ENCODE measurements around the gene ZFP36. TPM values are rescaled to one million over a fixed set of nuclear protein-coding genes. Genes with fewer than 3 reads are reported as not detected.
A peak's percentile ranks its signal among the peaks of the same experiment; 100 is the strongest.

The ZFP36 gene
- total RNA-seq, 4 donors from 2014 or later = 125 to 274 (median 178) TPM

DNA sequence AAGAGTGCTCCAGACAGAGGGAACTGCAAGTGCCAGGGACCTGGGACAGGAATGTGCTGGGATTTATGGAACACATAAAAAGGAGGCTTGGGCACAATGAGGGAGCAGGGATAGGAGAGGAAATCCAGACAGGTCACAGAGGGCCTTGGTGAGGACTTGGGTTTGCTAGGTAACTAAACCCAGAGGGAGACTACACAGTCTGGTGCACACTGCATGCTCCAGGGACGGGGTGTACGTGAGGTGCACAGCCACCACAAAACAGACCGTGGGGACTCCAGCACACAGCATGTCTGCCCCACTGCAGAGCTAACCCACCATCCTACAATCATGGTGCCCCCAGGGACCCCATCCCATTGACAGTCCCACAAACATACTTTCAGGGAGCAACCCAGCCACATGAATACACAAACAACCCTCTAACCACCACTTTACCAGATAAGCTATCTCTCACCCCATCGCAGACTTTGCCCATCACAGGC is 5.5 kb upstream of the ZFP36 start:
- Histone ChIP-seq H3K36me3 (peaks cover 0 to 25% (median 0%) of the 10 kb centered on the region in 3 donors), H3K9me3 (no peaks in the 10 kb centered on the region), H3K27me3 (no peaks in the 10 kb centered on the region), H3K4me3 (peak overlapping the region in 1 of 4 donors; percentile 14), H3K4me1 (peaks cover 0 to 84% (median 57%) of the 10 kb centered on the region in 4 donors), H3K27ac (peak overlapping the region; percentile 94 to 100 (median 100))
- WGBS, 2 donors = 67 to 82% methylated on average over 4 of the region's 4 CpGs
- TF ChIP-seq EP300 (IDR thresholded peaks at IDR 0.05) (no peak), POLR2A (IDR thresholded peaks at IDR 0.05) (no peak)
- TF ChIP-seq, protein P1, sequence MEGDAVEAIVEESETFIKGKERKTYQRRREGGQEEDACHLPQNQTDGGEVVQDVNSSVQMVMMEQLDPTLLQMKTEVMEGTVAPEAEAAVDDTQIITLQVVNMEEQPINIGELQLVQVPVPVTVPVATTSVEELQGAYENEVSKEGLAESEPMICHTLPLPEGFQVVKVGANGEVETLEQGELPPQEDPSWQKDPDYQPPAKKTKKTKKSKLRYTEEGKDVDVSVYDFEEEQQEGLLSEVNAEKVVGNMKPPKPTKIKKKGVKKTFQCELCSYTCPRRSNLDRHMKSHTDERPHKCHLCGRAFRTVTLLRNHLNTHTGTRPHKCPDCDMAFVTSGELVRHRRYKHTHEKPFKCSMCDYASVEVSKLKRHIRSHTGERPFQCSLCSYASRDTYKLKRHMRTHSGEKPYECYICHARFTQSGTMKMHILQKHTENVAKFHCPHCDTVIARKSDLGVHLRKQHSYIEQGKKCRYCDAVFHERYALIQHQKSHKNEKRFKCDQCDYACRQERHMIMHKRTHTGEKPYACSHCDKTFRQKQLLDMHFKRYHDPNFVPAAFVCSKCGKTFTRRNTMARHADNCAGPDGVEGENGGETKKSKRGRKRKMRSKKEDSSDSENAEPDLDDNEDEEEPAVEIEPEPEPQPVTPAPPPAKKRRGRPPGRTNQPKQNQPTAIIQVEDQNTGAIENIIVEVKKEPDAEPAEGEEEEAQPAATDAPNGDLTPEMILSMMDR (IDR thresholded peaks at IDR 0.05) = no peak
- no peak for DNase-seq (ENCODE audit: low spot score in 2 of 2)

DNA sequence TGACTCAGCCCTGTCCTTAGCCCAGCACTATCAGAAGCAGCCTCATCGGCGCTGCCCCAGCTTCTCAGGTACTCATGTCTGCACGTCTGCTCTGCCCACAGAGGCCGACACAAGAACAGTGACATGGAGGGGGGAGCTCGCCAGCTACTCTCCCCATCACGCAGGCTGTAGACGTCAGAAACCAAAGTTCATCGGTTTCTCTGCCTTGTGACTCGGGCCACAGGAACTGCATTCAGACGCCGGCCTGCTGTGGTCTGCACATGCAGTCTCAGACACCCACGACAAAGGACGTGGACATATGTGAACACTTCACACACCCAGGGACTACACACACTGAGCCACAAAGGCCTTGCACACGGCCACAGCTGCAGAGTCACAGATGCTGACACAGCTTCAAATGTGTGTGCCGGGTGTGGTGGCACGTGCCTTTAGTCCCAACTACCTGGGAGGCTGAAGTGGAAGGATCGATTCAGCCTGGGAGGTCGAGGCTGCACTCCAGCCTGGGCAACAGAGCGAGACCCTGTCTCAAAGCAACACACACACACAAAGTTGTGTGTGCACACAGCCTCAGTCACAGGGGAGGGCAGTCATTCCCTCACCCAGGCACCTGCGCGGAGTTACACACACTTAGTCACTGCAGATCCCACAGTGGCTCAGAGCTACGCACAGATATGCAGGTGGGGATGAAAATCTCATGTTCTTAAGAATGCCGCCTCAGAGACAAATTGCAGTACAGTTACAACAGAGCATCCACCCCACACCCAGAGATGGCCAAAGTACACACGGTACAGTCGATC is 4.9 kb upstream of the ZFP36 start:
- peaks cover 0 to 3% of the 10 kb centered on the region in 2 donors for H3K27me3 ChIP-seq
- peaks cover 0 to 20% (median 0%) of the 10 kb centered on the region in 3 donors for H3K36me3 ChIP-seq
- no peaks in the 10 kb centered on the region for H3K9me3 ChIP-seq
- H3K4me3 ChIP-seq = peak overlapping the region in 2 of 4 donors; percentile 56 to 66
- DNase-seq (ENCODE audit: low spot score in 2 of 2) = peak in 1 of 2 donors; percentile 69
- peak overlapping the region; percentile 94 to 100 (median 100) for H3K27ac ChIP-seq
- TF ChIP-seq, protein P1 (IDR thresholded peaks at IDR 0.05) = no peak
- peak in 1 of 2 donors; percentile 19 for TF ChIP-seq POLR2A (IDR thresholded peaks at IDR 0.05)
- TF ChIP-seq EP300 (IDR thresholded peaks at IDR 0.05) = peak; percentile 30 to 65
- H3K4me1 ChIP-seq = peaks cover 0 to 85% (median 59%) of the 10 kb centered on the region in 4 donors
- 38 to 40% methylated on average over 23 to 25 of the region's 25 CpGs for WGBS, 2 donors

DNA sequence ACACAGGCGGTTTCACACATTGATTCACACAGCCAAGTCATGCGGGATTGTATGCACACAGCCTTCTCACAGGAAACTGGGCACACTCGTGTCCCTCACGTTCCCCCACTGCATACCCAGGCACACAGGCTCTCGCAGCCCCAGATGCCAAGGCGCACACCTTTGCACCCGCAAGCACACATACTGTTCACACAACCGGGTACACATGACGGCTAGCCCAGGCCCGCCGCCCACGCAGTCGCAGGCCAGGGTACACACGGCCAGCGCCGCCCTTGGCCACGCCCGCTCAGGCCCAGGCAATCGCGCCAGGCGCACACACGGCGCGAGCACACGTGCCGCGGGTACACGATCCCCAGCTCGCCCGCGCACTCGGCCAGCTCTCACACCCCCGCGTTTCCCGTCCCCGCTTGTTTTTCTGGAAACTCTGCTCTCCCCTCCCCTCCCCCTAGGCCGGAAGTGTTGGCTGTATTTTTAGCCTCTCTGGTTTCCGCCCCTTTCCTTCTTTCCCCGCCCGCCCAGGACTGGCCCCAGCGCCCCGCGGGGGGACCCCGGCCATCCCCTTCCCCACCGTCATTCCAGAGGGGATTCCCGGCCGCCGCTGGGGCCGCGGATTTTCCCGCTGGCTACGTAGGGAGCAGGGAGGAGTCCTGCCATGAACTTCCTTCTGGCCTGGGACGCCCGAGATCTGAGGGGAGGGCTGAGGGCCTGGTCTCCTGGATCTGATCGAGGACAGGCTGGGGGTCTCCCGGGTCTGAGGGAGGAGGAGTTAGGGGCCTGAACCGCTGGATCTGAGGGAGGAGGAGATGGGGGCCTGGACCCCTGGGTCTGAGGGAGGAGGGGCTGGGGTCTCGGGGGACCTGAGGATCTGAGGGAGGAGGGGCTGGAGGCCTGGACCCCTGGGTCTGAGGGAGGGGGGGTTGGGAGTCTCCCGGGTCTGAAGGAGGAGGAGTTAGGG is 4.0 kb upstream of the ZFP36 start:
- peak overlapping the region; percentile 94 to 100 (median 100) for H3K27ac ChIP-seq
- TF ChIP-seq POLR2A (IDR thresholded peaks at IDR 0.05) (peak in 1 of 2 donors; percentile 68), EP300 (IDR thresholded peaks at IDR 0.05) (peak; percentile 77 to 96)
- TF ChIP-seq, protein P1 (IDR thresholded peaks at IDR 0.05) = no peak
- no peaks in the 10 kb centered on the region for H3K9me3 ChIP-seq
- peaks cover 0 to 3% of the 10 kb centered on the region in 2 donors for H3K27me3 ChIP-seq
- peak overlapping the region; percentile 50 to 78 (median 61) for H3K4me3 ChIP-seq
- peaks cover 0 to 22% (median 4%) of the 10 kb centered on the region in 3 donors for H3K36me3 ChIP-seq
- 2 to 3% methylated on average over 53 to 54 of the region's 59 CpGs for WGBS, 2 donors
- DNase-seq (ENCODE audit: low spot score in 2 of 2) = peak; percentile 90 to 94
- peaks cover 0 to 78% (median 56%) of the 10 kb centered on the region in 4 donors for H3K4me1 ChIP-seq

DNA sequence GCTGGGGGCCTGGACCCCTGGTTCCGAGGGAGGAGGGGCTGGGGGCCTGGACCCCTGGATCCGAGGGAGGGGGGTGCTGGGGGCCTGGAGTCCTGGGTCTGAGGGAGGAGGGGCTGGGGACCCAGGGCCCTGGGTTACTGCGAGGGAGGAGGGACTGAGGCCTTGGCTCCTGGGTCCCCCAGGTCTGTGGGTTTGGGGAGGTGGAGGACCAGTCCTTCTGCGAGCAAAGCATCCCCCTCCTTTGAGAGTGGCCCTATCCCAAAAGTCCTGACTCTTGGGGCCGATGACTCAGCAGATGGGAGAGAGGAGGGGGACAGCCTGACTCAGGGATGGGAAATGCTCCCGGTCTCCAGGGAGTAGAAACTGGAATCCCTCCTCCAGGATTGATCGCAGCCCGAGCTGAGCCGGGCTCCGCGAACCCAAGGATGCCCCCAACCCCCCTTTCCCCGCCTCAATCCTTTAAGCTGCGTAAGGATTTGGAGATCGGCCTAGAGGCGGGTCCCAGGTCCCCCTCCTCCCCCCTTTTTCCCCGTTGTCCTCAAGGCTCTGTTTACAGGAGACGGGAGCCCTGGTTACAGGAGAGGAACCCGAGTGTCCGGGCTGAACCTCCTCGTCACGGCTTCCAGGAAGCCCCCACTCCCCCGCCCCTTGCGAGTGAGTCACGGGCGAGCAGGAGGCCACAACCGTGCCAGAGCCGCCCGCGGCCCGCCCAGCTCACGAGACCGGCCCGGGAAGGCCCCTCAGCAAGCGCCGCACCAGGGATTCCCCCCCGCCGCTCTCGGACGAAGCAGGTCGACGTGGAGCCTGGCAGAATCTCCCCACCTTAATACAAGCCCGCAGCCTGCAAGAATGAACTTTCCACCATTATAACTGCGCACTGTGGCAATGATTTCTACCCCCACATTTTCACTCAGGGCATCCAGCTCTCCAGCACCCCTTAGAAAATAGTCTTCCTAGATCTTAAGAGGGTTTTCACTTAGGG is 3.0 kb upstream of the ZFP36 start:
- Histone ChIP-seq H3K27me3 (peaks cover 0 to 3% of the 10 kb centered on the region in 2 donors), H3K4me3 (peak overlapping the region; percentile 50 to 78 (median 61)), H3K9me3 (no peaks in the 10 kb centered on the region), H3K4me1 (peaks cover 0 to 68% (median 47%) of the 10 kb centered on the region in 4 donors), H3K36me3 (peaks cover 9 to 28% (median 14%) of the 10 kb centered on the region in 3 donors), H3K27ac (peak overlapping the region; percentile 94 to 100 (median 100))
- TF ChIP-seq EP300 (IDR thresholded peaks at IDR 0.05) (peak; percentile 99 to 100), POLR2A (IDR thresholded peaks at IDR 0.05) (peak; percentile 73 to 75)
- TF ChIP-seq, protein P1 (IDR thresholded peaks at IDR 0.05) = peak in 1 of 5 experiments; percentile 48
- DNase-seq (ENCODE audit: low spot score in 2 of 2) = peak; percentile 99
- WGBS, 2 donors = 1 to 2% methylated on average over 37 to 42 of the region's 43 CpGs
